ENCODE results near the gene KPNA2. TPM values are rescaled to one million over a fixed set of nuclear protein-coding genes. Genes with fewer than 3 reads are reported as not detected.
"Not testable (repeated sequence)": the region's sequence is repeated elsewhere in the genome, so short reads cannot be mapped to it uniquely, and the experiment has no call there.

The KPNA2 gene
- total RNA-seq, 2 donors from 2014 or later = 248 to 310 TPM

- no peak for DNase-seq
- H3K4me1 ChIP-seq (ENCODE audit: control insufficient read depth, insufficient read depth, low read length) = peaks cover 4% of the 10 kb centered on the region
- no peak overlapping the region for H3K27ac ChIP-seq (ENCODE audit: low read depth, low read length)
- no peaks in the 10 kb centered on the region for H3K9me3 ChIP-seq (ENCODE audit: control insufficient read depth, low read length)
- H3K36me3 ChIP-seq (ENCODE audit: control insufficient read depth, insufficient read depth, low read length) = no peaks in the 10 kb centered on the region
- no peak for TF ChIP-seq CTCF (conservative IDR thresholded peaks at IDR 0.05)
- no peaks in the 10 kb centered on the region for H3K36me3 Mint-ChIP-seq (ENCODE audit: low read depth)
- no peak overlapping the region for H3K27ac Mint-ChIP-seq
- no peaks in the 10 kb centered on the region for H3K27me3 ChIP-seq (ENCODE audit: control insufficient read depth, insufficient read depth, low read length, poor library complexity, severe bottlenecking)
- H3K27me3 Mint-ChIP-seq (ENCODE audit: insufficient read depth) = no peaks in the 10 kb centered on the region
- 90 to 100% methylated on average over 1 to 2 of the region's 2 CpGs for WGBS, 2 experiments (ENCODE audit: insufficient coverage in 1 of 2, insufficient read length in 1 of 2)
- H3K4me3 Mint-ChIP-seq = no peak overlapping the region
- no peak overlapping the region for H3K4me3 ChIP-seq (ENCODE audit: low read length)
- H3K9ac ChIP-seq (ENCODE audit: extremely low read depth, low read length, poor library complexity, severe bottlenecking) = no peak overlapping the region
- H3K9me3 Mint-ChIP-seq = no peaks in the 10 kb centered on the region
- H3K4me1 Mint-ChIP-seq = peaks cover 6% of the 10 kb centered on the region
These were observed 18.7 kb upstream of the KPNA2 start for GRCh38 chr17:68016838-68017237.

- not testable (repeated sequence) for DNase-seq; H3K27ac Mint-ChIP-seq; H3K27ac ChIP-seq (ENCODE audit: low read depth, low read length); H3K36me3 Mint-ChIP-seq (ENCODE audit: low read depth); H3K4me3 Mint-ChIP-seq; H3K4me1 Mint-ChIP-seq; H3K27me3 Mint-ChIP-seq (ENCODE audit: insufficient read depth); H3K36me3 ChIP-seq (ENCODE audit: control insufficient read depth, insufficient read depth, low read length); H3K4me1 ChIP-seq (ENCODE audit: control insufficient read depth, insufficient read depth, low read length); H3K4me3 ChIP-seq (ENCODE audit: low read length); H3K9ac ChIP-seq (ENCODE audit: extremely low read depth, low read length, poor library complexity, severe bottlenecking); H3K9me3 Mint-ChIP-seq; H3K27me3 ChIP-seq (ENCODE audit: control insufficient read depth, insufficient read depth, low read length, poor library complexity, severe bottlenecking); H3K9me3 ChIP-seq (ENCODE audit: control insufficient read depth, low read length)
- WGBS, 2 experiments (ENCODE audit: insufficient coverage in 1 of 2, insufficient read length in 1 of 2) = 93 to 97% methylated on average over 18 to 21 of the region's 21 CpGs
These were observed 17.0 kb upstream of the KPNA2 start for GRCh38 chr17:68018493-68018892.

DNA sequence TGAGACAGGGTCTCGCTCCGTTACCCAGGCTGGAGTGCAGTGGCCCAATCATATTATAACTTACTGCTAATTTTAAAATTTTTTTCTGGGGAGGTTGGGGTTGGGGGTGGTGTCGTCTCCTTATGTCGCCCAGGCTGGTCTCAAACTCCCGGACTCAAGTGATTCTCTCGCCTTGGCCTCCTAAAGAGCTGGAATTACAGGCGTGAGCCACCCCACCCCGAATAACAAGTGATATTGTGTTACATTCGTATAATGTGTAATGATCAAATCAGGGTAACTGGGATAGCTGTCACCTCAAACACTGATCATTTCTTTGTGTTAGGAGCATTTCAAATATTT lies 16.2 kb upstream of the KPNA2 start:
- 83% methylated on average over 7 of the region's 9 CpGs; no CpG with 5 or more reads in 1 of the 2 experiments for WGBS, 2 experiments (ENCODE audit: insufficient coverage in 1 of 2, insufficient read length in 1 of 2)
- H3K9ac ChIP-seq (ENCODE audit: extremely low read depth, low read length, poor library complexity, severe bottlenecking) = no peak overlapping the region
- H3K27me3 Mint-ChIP-seq (ENCODE audit: insufficient read depth) = no peaks in the 10 kb centered on the region
- no peak overlapping the region for H3K27ac ChIP-seq (ENCODE audit: low read depth, low read length)
- H3K4me3 ChIP-seq (ENCODE audit: low read length) = peak overlapping the region; percentile 70
- no peaks in the 10 kb centered on the region for H3K9me3 Mint-ChIP-seq
- no peaks in the 10 kb centered on the region for H3K27me3 ChIP-seq (ENCODE audit: control insufficient read depth, insufficient read depth, low read length, poor library complexity, severe bottlenecking)
- peak overlapping the region; percentile 69 for H3K4me3 Mint-ChIP-seq
- no peaks in the 10 kb centered on the region for H3K36me3 Mint-ChIP-seq (ENCODE audit: low read depth)
- no peak for DNase-seq
- H3K4me1 Mint-ChIP-seq = peaks cover 6% of the 10 kb centered on the region
- H3K4me1 ChIP-seq (ENCODE audit: control insufficient read depth, insufficient read depth, low read length) = peaks cover 4% of the 10 kb centered on the region
- H3K27ac Mint-ChIP-seq = no peak overlapping the region
- H3K9me3 ChIP-seq (ENCODE audit: control insufficient read depth, low read length) = no peaks in the 10 kb centered on the region
- TF ChIP-seq CTCF (conservative IDR thresholded peaks at IDR 0.05) = no peak
- H3K36me3 ChIP-seq (ENCODE audit: control insufficient read depth, insufficient read depth, low read length) = no peaks in the 10 kb centered on the region
